DMS 273 treated with DMSO at 0.1 percent for 48 hours (cell line): Measurements from ENCODE around the gene MPRIP.
"Not testable (repeated sequence)": the region's sequence is repeated elsewhere in the genome, so short reads cannot be mapped to it uniquely, and the experiment has no call there.

Experiments
- DNase-seq: peaks from one replicate; lab custom pipeline; 2025; lab: John Stamatoyannopoulos, UW

The MPRIP gene

DNA sequence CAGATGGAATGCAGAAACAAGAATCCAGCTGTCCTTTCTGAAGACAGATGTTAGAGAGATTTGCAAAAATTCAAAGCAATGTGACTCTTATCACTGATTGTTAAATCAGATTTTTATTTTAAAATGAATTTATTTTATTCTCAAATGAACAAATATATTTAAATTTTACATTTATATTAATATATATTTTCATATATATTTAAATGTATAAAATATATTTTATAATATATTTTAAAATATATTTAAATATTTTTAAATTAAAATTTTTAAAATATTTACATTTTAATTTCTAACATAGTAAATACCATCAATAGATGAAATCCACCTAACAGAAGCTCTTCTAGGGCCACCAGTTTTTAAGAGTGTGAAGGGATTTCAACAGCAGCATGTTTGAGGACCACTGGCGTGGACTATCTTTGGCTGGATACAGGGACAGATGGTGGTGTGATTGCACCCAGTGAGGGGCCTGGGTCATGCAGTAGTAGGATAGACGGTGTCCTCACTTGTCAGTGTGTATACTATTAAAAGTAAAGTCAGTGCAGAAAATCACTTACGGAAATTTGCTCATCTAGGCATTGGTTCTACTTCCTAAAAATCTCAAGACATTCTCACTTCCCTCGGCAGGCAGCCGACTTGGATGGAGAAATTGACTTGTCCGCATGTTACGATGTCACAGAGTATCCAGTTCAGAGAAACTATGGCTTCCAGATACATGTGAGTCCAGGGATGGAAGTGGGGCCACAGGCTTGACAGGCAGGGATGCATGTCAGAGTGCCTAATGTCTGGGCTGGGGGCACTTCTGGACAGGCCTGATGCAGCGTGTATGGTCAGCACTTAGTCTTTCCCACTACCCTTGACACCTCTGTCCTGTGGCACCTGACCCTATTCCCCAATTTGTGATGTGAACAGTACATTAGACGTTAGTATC is 107.5 kb downstream of the MPRIP start:
- DNase-seq = no peak

DNA sequence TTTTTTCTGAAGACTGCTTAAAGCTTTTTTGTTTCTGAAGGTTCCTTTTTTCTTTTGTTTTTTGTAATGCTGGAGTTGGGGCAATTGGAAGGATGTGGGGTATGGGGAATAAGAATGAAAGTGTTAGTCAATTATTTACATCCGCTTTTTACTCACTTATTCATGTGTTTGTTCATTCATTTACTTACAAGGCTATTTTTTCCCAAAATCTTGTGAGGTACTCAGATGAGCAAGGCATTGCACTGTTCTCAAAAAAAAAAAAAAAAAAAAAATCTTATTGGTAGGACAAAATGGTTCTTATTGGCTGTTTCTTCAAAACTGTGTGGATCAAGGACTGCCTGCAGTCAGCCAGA is 108.2 kb downstream of the MPRIP start:
- no peak for DNase-seq

- no peak for DNase-seq
Measured at GRCh38 chr17:17151055-17151454, 108.8 kb downstream of the MPRIP start.

DNA sequence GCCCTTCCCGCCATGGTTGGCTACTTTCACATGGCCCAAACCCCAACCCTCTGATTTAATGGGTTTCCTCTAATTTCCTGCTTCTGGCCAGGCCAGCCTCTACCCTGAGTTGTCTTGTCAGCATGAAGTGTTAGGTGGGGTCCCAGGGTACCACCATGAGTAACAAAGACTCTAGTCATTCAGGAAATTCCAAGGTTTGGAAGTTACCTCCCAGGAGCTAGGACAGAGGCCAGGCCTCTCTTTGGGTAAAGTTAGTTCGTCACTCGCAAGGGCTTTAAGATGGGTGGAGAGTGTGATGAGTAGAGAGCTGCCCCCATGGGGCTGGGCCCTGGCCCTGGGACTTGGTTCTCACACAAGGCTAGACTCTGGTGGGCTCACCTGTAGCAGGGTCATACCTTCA is 109.3 kb downstream of the MPRIP start:
- DNase-seq = no peak

- no peak for DNase-seq
Measured at GRCh38 chr17:17151962-17152361, 109.7 kb downstream of the MPRIP start.

DNA sequence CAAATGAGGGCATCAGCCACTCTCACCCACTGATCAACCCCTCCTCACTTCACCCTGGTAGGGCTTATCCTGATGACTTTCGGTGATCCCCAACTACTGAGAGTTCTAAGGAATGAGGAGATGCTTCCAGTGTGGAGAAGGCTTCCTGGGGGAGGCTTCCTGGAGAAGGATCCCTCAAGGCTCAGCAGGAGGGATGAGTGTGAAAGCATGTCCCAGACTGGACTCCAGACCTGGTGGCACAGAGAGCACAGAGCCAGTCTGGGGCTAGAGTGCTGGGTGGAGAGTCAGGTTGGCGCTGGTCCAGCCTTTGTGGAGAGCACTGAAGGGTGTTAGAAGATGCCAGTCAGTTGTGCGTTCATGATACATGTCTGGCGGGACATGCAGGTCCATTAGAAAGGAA is 110.1 kb downstream of the MPRIP start:
- DNase-seq = no peak

DNA sequence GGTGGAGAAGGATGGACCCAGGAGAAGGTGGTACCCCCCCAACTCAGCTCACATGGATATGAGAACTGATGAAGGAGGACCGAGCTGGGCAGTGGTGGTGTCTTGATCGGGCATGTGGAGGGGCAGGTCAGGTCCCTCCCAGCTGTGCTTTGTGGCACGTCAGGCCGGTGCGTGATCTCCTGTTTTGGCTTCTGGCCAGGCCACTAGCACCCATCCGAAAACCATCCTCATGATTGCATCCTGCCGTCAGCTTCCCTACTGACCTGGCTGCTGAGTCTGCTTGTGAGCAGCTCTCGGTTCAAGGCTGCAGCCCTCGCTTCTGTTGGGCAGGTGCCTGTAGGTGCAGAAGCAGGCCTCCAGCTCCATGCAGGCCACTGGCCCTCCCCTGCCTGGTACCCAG is 110.8 kb downstream of the MPRIP start:
- no peak for DNase-seq

DNA sequence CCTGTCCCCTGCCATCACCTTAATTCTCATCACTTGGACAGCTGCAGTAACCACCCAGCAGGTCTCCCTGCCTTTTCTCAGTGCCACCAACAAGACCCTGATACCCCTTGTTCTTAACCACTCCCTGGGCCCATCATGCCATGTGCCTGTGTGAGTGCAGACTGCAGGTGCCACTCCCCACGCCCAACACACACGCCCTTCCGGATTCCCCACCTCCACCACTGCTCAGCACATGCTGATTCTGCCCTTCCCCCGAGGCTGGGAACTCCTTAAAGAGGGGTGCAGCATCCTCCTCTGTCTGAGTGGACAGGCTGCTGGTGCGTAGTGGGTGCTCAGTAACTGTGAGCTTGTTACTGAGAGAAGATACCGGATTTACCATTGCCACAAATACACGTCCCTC is 111.5 kb downstream of the MPRIP start:
- DNase-seq = no peak

- no peak for DNase-seq
Measured at GRCh38 chr17:17154556-17154955, 112.3 kb downstream of the MPRIP start.

DNA sequence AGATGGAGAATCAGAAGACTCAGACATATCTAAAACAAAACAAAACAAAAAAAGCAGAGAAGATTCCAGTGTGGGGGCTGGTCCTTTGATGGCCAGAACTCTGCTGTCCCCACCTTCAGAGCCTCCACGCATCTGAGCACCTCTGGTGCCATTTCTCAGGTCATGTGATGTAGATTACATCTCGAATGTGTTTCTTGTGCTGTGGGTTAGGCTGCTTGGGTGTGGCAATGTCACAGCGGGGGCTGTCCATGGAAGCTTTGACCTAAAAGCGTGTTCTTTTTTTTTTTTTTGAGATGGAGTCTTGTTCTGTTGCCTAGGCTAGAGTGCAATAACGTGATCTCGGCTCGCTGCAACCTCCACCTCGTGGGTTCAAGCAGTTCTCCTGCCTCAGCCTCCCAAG is 112.7 kb downstream of the MPRIP start:
- no peak for DNase-seq

DNA sequence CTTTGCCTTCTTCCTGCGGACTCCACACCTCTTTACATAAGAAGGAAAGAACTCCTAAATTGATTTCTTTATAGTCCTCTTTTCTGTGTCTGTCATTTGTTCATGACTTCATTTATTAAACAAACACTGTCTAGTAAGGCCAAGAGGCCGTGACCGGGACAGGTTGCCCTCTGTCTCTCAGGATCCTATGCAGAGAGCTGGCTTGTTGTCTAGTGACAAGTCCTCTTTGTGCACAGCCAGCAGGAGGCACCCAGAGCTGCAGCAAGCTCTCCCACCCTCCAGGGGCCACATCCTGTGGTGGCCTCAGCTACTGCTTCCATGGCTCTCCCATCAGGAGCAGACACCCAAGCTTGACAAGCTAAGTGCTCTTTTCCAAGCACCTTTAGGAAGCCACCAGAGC is 113.3 kb downstream of the MPRIP start:
- no peak for DNase-seq

- DNase-seq = no peak
Measured at GRCh38 chr17:17156107-17156506, 113.8 kb downstream of the MPRIP start.

GRCh38 chr17:17156511-17156910 is 114.3 kb downstream of the MPRIP start:
- no peak for DNase-seq

DNA sequence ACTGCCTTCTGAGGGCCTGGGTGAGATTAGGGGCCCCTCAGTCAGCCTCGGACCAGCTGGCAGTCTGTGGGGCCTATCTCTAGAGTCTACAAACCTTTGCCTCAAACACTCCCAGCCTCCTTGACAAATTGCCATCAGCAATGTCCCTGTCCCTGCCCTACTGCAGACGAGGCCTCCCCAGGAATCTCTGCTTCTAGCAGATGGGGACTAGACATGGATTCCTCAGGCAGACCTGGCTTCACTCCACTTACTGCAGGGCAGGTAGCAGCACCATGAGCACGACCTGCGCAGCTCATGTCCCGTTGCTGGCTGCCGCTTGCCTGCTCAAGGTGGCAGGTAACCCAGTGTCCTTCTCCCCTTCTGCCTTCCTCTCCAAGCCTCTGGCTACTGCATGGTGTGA is 114.8 kb downstream of the MPRIP start:
- DNase-seq = no peak

- not testable (repeated sequence) for DNase-seq
Measured at GRCh38 chr17:17158506-17158905, 116.2 kb downstream of the MPRIP start.

GRCh38 chr17:17159571-17159970 is 117.3 kb downstream of the MPRIP start:
- no peak for DNase-seq

DNA sequence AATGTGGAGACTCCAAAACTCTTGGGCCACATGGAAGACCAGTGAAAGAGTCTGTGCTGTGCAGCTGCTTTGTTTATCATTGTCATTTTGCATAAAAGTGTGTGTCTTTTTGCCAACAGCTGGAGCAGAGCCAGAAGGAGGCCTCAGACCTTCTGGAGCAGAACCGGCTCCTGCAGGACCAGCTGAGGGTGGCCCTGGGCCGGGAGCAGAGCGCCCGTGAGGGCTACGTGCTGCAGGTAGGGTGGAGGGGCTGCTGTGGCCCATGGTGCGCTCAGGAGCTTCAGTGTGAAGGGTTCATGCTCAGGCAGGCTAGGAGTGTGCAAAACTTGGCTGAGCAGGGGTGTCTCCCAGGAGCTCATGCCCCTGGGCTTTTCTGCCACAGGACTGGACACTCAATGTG is 118.9 kb downstream of the MPRIP start:
- no peak for DNase-seq

GRCh38 chr17:17161759-17162158 is 119.5 kb downstream of the MPRIP start:
- no peak for DNase-seq

- DNase-seq = no peak
Measured at GRCh38 chr17:17164156-17164555, 121.9 kb downstream of the MPRIP start.

DNA sequence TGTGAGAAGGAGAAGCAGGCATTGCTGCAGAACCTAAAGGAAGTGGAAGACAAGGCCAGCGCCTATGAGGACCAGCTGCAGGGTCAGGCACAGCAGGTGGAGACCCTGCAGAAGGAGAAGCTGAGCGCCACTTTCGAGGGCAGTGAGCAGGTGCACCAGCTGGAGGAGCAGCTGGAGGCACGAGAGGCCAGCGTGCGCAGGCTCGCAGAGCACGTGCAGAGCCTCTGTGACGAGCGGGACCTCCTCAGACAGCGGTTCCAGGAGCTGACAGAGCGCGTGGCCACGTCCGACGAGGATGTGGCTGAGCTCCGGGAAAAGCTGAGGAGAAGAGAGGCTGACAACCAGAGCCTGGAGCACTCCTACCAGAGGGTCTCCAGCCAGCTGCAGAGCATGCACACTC is 122.4 kb downstream of the MPRIP start:
- no peak for DNase-seq

DNA sequence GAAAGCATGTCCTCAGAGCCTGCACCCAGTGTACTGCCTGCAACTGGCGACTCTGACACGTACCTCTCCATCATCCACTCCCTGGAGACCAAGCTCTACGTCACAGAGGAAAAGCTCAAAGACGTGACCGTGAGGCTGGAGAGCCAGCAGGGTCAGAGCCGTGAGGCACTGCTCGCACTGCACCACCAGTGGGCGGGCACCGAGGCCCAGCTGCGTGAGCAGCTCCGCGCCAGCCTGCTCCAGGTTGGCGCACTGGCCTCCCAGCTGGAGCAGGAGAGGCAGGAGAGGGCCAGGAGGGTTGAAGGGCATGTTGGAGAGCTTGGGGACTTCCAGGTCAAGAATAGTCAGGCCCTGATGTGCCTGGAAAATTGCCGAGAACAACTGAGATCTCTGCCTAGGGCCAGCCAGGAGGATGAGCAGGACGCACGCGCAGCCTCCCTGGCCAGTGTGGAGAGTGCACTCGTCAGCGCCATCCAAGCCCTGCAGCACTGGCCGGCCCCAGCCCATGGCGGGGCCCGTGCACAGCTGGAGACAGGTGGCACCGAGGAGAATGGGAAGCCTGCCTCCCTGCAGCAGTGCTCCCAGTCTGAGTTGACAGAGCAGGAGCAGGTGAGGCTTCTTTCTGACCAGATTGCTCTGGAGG is 123.5 kb downstream of the MPRIP start:
- DNase-seq = no peak

DNA sequence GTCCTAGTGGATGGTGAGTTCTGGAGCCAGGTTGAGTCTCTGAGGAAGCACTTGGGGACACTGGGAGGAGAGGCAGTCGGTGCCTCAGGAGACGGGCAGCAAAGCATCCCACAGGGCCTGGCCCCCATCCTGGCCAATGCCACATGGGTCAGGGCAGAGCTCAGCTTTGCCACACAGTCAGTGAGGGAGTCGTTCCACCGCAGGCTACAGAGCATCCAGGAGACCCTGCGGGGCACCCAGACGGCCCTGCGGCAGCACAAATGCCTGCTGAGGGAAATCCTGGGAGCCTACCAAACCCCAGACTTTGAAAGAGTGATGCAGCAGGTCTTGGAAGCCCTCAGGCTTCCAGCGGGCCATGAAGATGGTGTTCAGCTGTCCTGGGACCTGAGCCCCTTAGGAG is 124.2 kb downstream of the MPRIP start:
- no peak for DNase-seq

- DNase-seq = no peak
Measured at GRCh38 chr17:17167356-17167755, 125.1 kb downstream of the MPRIP start.

DNA sequence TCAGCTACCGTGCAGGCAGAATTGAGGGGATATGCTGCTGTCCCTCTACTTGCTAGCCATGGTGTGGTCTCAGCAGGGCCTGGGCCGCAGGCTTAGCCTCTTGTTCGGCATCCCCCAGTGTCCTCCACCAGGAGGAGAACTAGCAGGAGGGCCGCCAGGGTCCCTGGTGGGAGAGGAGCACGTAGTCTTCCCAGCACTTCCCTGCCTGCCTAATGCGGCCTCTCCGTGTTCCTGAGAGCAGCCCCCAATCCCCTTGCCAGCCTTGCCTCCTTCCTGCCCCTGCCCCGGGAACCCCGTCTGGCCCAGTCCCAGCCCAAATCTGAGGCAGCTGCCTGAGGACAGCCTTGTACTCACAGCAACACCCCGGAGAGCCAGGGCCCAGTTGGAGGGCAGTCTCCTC is 125.7 kb downstream of the MPRIP start:
- no peak for DNase-seq
